GM19099 (cell line): Measurements from ENCODE around the gene MSANTD4.

ENCODE experiments used
- POLR2A ChIP-seq: IDR thresholded peaks from 3 replicates; pipeline ENCODE4 v1.6.1; 2011; ENCODE audit warnings: low read depth; ENCODE audit not compliant: insufficient read length; ENCODE audit errors: extremely low read depth

The MSANTD4 gene

GRCh38 chr11:106022795-106023275 is 795 bp upstream of the MSANTD4 start:
- TF ChIP-seq POLR2A: no peak

GRCh38 chr11:106021181-106021966 is 666 bp downstream of the MSANTD4 start:
- no peak for TF ChIP-seq POLR2A

- no peak for TF ChIP-seq POLR2A
These were observed 4.9 kb downstream of the MSANTD4 start for GRCh38 chr11:106017093-106017492.

- no peak for TF ChIP-seq POLR2A
These were observed 7.0 kb downstream of the MSANTD4 start for GRCh38 chr11:106015066-106015465.

- TF ChIP-seq POLR2A: no peak
These were observed 7.4 kb downstream of the MSANTD4 start for GRCh38 chr11:106014620-106015019.

- TF ChIP-seq POLR2A: no peak
These were observed 8.0 kb downstream of the MSANTD4 start for GRCh38 chr11:106014035-106014434.

GRCh38 chr11:106012744-106013143 is 9.3 kb downstream of the MSANTD4 start:
- TF ChIP-seq POLR2A: no peak

GRCh38 chr11:106011481-106011880 is 10.6 kb downstream of the MSANTD4 start:
- no peak for TF ChIP-seq POLR2A

GRCh38 chr11:106001304-106002012 is 20.6 kb downstream of the MSANTD4 start:
- no peak for TF ChIP-seq POLR2A

- no peak for TF ChIP-seq POLR2A
These were observed 30.2 kb downstream of the MSANTD4 start for GRCh38 chr11:105991888-105992287.

GRCh38 chr11:105989124-105989523 is 32.9 kb downstream of the MSANTD4 start:
- no peak for TF ChIP-seq POLR2A

- TF ChIP-seq POLR2A: no peak
These were observed 33.8 kb downstream of the MSANTD4 start for GRCh38 chr11:105988197-105988596.

- no peak for TF ChIP-seq POLR2A
These were observed 35.5 kb downstream of the MSANTD4 start for GRCh38 chr11:105986554-105986953.

- no peak for TF ChIP-seq POLR2A
These were observed 41.9 kb downstream of the MSANTD4 start for GRCh38 chr11:105979997-105980703.

GRCh38 chr11:105975128-105975527 is 46.9 kb downstream of the MSANTD4 start:
- TF ChIP-seq POLR2A: no peak

- no peak for TF ChIP-seq POLR2A
These were observed 52.3 kb downstream of the MSANTD4 start for GRCh38 chr11:105969756-105970155.

GRCh38 chr11:105968021-105968697 is 53.9 kb downstream of the MSANTD4 start:
- TF ChIP-seq POLR2A: no peak
